AG09309 (cell line): Measurements from ENCODE around the gene BABAM2.

ENCODE experiments used
- DNase-seq: peaks from one replicate; pipeline ENCODE4 v3.0.0-alpha.2; 2010; ENCODE audit warnings: low read depth
- H3K4me3 ChIP-seq: 2 replicates; pipeline ENCODE4 v1.5.1; 2011; ENCODE audit warnings: mild to moderate bottlenecking, low read depth, low read length, moderate library complexity; ENCODE audit not compliant: control insufficient read depth
- TF ChIP-seq, protein P1 (sequence below): IDR thresholded peaks from 2 replicates; pipeline ENCODE4 v1.5.1; 2011; ENCODE audit warnings: mild to moderate bottlenecking, low read depth, low read length, inconsistent platforms; ENCODE audit not compliant: insufficient read depth, control insufficient read depth; ENCODE audit errors: missing control alignments

BABAM2 gene

DNA sequence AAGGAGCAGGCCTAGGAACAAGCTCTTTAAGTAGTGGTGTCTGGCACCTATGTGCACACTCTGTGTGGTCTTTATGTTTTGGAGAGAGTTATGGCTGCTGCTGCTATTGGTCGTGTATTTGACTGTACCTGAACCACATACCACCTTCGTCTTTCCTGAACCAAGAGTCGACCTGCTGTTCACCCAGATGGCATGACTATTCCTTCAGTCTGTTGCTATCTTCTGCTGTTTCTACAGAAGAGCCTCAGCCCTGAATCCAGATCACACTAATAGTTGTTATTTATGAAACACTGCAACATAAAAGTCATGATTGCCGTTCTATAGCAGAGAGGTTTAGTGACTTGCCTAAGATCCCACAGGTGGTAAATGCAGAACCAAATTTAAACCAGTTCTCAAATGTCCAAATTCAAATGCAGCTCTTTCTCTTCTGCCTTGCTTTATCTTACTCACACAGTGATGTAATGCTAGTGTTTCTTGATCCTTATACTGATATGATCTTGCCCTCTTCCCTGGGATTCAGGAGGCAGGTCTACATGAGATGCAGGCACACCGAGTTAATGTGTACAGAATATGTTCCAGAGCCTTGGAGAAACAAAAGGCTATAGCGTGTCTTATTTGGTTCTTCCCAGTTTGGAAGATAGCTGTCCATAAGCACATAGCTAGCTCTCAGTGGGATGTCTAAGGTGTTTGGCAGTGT, 380.1 kb downstream of the BABAM2 start:
- DNase-seq, result no peak
- TF ChIP-seq, protein P1, sequence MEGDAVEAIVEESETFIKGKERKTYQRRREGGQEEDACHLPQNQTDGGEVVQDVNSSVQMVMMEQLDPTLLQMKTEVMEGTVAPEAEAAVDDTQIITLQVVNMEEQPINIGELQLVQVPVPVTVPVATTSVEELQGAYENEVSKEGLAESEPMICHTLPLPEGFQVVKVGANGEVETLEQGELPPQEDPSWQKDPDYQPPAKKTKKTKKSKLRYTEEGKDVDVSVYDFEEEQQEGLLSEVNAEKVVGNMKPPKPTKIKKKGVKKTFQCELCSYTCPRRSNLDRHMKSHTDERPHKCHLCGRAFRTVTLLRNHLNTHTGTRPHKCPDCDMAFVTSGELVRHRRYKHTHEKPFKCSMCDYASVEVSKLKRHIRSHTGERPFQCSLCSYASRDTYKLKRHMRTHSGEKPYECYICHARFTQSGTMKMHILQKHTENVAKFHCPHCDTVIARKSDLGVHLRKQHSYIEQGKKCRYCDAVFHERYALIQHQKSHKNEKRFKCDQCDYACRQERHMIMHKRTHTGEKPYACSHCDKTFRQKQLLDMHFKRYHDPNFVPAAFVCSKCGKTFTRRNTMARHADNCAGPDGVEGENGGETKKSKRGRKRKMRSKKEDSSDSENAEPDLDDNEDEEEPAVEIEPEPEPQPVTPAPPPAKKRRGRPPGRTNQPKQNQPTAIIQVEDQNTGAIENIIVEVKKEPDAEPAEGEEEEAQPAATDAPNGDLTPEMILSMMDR, result no peak
- H3K4me3 ChIP-seq, result no peak overlapping the region

DNA sequence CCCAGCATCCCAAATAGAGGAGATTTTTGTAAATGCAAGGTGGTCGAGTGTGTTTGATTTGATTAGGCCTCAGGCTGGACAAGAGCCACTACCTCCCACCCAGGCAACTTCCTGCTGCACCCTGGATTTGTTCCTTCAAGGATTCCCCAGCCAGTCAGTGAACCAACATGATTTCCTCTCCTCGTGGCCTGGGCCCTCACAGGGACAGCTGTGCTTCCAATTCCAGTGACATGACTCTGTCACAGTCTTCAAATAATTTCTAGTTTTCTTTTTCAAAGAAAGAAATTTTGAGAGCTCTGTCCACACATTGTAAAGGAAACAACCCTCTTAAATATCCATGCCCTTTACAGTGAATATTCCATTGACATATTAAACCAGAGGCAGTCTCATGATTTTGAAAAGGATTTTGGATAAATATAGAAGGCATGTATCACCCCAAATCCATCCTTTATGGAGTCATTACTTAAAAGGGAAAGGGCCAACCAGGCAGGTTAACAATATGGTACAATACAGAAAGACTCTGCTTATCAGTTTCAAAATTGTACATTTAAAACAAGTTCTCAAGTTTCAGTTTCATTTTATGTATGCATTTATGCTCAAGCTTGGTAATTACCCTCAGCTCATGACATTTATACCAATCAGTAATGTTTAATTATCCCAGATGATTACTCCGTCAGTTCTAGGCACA, 380.8 kb downstream of the BABAM2 start:
- no peak for DNase-seq
- TF ChIP-seq, protein P1, result no peak
- no peak overlapping the region for H3K4me3 ChIP-seq

DNA sequence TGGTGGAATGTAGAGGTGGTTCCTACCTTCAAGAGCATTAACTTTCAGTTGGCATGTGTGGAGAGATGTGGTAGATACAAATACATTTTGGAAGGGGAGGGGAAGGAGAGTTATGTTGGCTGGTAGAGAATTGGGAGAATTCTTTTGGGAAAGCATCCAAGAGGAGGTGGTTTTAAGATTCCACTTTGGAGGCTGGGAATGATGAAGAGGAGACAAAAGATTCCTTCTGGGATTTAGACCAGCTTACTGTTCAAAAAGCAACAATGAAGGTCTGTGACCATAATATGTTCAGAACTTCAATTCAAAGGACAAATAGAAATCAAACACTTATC, 381.4 kb downstream of the BABAM2 start:
- DNase-seq, result no peak
- H3K4me3 ChIP-seq, result no peak overlapping the region
- TF ChIP-seq, protein P1, result no peak

GRCh38 chr2:28273751-28274150, 383.2 kb downstream of the BABAM2 start:
- no peak for DNase-seq
- TF ChIP-seq, protein P1, result no peak
- no peak overlapping the region for H3K4me3 ChIP-seq

- no peak overlapping the region for H3K4me3 ChIP-seq
- TF ChIP-seq, protein P1, result no peak
- peak; percentile 84 for DNase-seq
Observed at GRCh38 chr2:28274911-28275685, 384.6 kb downstream of the BABAM2 start.

DNA sequence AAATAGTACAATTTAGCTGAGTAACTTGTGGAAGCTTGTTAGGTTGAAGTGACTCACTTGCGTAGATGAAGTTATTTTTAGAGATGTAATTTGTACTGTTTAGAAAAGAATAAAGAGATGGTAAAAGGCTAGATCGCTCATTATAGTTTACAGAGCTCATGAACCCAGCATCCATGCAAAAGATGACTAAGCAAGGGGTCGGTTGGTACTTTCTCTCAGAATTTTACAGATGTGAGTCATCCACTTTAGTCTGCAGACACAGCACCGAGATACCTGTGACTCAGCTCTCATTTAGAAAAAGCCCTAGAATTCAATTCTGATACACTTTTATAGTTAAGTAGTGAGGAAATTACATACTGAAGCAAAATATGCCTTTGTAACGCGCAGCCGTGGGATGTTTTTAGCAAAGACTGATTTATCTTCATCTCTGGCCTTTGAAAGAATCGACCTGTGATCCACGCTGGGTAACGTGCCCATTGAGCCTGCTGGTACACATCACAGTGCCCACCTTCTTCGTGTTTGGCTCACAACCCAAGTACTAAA, 385.6 kb downstream of the BABAM2 start:
- DNase-seq, result peak; percentile 98
- TF ChIP-seq, protein P1, result no peak

More for the DNA sequence above, 385.6 kb downstream of the BABAM2 start:
- no peak overlapping the region for H3K4me3 ChIP-seq
